Measurements from ENCODE around the gene CREBL2. TPM values are rescaled to one million over a fixed set of nuclear protein-coding genes. Genes with fewer than 3 reads are reported as not detected.

The CREBL2 gene
- total RNA-seq, 6 experiments from 2014 or later: 20.9 to 25.7 (median 23.2) TPM

- Mint-ChIP-seq H3K4me1 (ENCODE audit: low read depth) (no peaks in the 10 kb centered on the region; the same call in 1 of the 2 replicates), H3K9me3 (no peaks in the 10 kb centered on the region), H3K36me3 (ENCODE audit: low read depth) (no peaks in the 10 kb centered on the region), H3K27me3 (ENCODE audit: insufficient read depth) (peaks cover 20% of the 10 kb centered on the region), H3K27ac (no peak overlapping the region), H3K4me3 (no peak overlapping the region)
- no peak for DNase-seq
- no peak for TF ChIP-seq CTCF (IDR thresholded peaks at IDR 0.05)
Observed at GRCh38 chr12:12598864-12599263, 12.8 kb upstream of the CREBL2 start.

- H3K27me3 Mint-ChIP-seq (ENCODE audit: insufficient read depth): peaks cover 16% of the 10 kb centered on the region
- no peak for TF ChIP-seq CTCF (IDR thresholded peaks at IDR 0.05)
- no peaks in the 10 kb centered on the region for H3K36me3 Mint-ChIP-seq (ENCODE audit: low read depth)
- H3K4me1 Mint-ChIP-seq (ENCODE audit: low read depth): no peaks in the 10 kb centered on the region
- no peak overlapping the region for H3K27ac Mint-ChIP-seq
- DNase-seq: no peak
- no peaks in the 10 kb centered on the region for H3K9me3 Mint-ChIP-seq
- no peak overlapping the region for H3K4me3 Mint-ChIP-seq
Observed at GRCh38 chr12:12599750-12600643, 11.7 kb upstream of the CREBL2 start.

- no peaks in the 10 kb centered on the region for H3K36me3 Mint-ChIP-seq (ENCODE audit: low read depth)
- no peaks in the 10 kb centered on the region for H3K4me1 Mint-ChIP-seq (ENCODE audit: low read depth)
- H3K9me3 Mint-ChIP-seq: no peaks in the 10 kb centered on the region
- no peak overlapping the region for H3K4me3 Mint-ChIP-seq
- DNase-seq: no peak
- H3K27me3 Mint-ChIP-seq (ENCODE audit: insufficient read depth): peaks cover 14% of the 10 kb centered on the region
- TF ChIP-seq CTCF (IDR thresholded peaks at IDR 0.05): no peak
- no peak overlapping the region for H3K27ac Mint-ChIP-seq
Observed at GRCh38 chr12:12600659-12601058, 11.0 kb upstream of the CREBL2 start.

GRCh38 chr12:12604740-12605139 lies 6.9 kb upstream of the CREBL2 start:
- no peak for DNase-seq
- no peak overlapping the region for H3K4me3 Mint-ChIP-seq

More at GRCh38 chr12:12604740-12605139, 6.9 kb upstream of the CREBL2 start:
- H3K36me3 Mint-ChIP-seq (ENCODE audit: low read depth): no peaks in the 10 kb centered on the region
- no peak overlapping the region for H3K27ac Mint-ChIP-seq
- H3K4me1 Mint-ChIP-seq (ENCODE audit: low read depth): peaks cover 12% of the 10 kb centered on the region
- peaks cover 8% of the 10 kb centered on the region for H3K27me3 Mint-ChIP-seq (ENCODE audit: insufficient read depth)
- no peaks in the 10 kb centered on the region for H3K9me3 Mint-ChIP-seq
- no peak for TF ChIP-seq CTCF (IDR thresholded peaks at IDR 0.05)
